ENCODE results near the gene NSUN4.
A peak's percentile ranks its signal among the peaks of the same experiment; 100 is the strongest.

- no peak for TF ChIP-seq CTCF (IDR thresholded peaks at IDR 0.05)
- TF ChIP-seq POLR2A (IDR thresholded peaks at IDR 0.05), result no peak
- TF ChIP-seq POLR2AphosphoS5 (IDR thresholded peaks at IDR 0.05), result peak; percentile 52
Observed at GRCh38 chr1:46394872-46395465, 54.4 kb downstream of the NSUN4 start.
